Gastrocnemius medialis (tissue), 4 donors: ENCODE results near the gene ZNF79.

Experiments
- POLR2A ChIP-seq, 2 donors: fragments of 450-650 bp; IDR thresholded peaks; one replicate each; pipeline ENCODE4 v1.6.1; 2017; ENCODE audit warnings: antibody characterized with exemption in 2 of 2, mild to moderate bottlenecking in 2 of 2, moderate library complexity in 2 of 2
- TF ChIP-seq, protein P1 (sequence below), 5 experiments: fragments of 450-650 bp in 3 of 5; fragments of 200-600 bp in 2 of 5; sonication (generic) in 2 of 5; IDR thresholded peaks in 4 of 5; conservative IDR thresholded peaks in 1 of 5; 1 replicate in 4 of 5; 2 replicates in 1 of 5; pipeline ENCODE4 v1.5.1; 2016 to 2019; ENCODE audit warnings: antibody characterized with exemption in 5 of 5, mild to moderate bottlenecking in 3 of 5, moderate library complexity in 3 of 5

GRCh38 chr9:127474592-127474991 is 50.4 kb downstream of the ZNF79 start:
- TF ChIP-seq, protein P1, sequence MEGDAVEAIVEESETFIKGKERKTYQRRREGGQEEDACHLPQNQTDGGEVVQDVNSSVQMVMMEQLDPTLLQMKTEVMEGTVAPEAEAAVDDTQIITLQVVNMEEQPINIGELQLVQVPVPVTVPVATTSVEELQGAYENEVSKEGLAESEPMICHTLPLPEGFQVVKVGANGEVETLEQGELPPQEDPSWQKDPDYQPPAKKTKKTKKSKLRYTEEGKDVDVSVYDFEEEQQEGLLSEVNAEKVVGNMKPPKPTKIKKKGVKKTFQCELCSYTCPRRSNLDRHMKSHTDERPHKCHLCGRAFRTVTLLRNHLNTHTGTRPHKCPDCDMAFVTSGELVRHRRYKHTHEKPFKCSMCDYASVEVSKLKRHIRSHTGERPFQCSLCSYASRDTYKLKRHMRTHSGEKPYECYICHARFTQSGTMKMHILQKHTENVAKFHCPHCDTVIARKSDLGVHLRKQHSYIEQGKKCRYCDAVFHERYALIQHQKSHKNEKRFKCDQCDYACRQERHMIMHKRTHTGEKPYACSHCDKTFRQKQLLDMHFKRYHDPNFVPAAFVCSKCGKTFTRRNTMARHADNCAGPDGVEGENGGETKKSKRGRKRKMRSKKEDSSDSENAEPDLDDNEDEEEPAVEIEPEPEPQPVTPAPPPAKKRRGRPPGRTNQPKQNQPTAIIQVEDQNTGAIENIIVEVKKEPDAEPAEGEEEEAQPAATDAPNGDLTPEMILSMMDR (IDR thresholded peaks at IDR 0.05 in 4 of 5, conservative IDR thresholded peaks at IDR 0.05 in 1 of 5): no peak
- TF ChIP-seq POLR2A (IDR thresholded peaks at IDR 0.05): no peak
